Anterior cingulate cortex (tissue), 58 donors: Measurements from ENCODE around the gene AVP.
"Not testable (repeated sequence)": the region's sequence is repeated elsewhere in the genome, so short reads cannot be mapped to it uniquely, and the experiment has no call there.

Experiments
- DNase-seq, 58 donors: peaks; one replicate each; lab custom pipeline; 2025; lab: John Stamatoyannopoulos, UW

AVP gene

GRCh38 chr20:3084283-3084985 lies at the start of gene AVP:
Gene AVP (minus strand): TSS chr20:3084724. CDS start chr20:3084674, 50 bp downstream.
- DNase-seq, result no peak

- DNase-seq, result no peak
Observed at GRCh38 chr20:3134151-3134550, 49.6 kb upstream of the AVP start.

GRCh38 chr20:3133155-3133554 lies 48.6 kb upstream of the AVP start:
- DNase-seq, result no peak

GRCh38 chr20:3130051-3130600 lies 45.6 kb upstream of the AVP start:
- DNase-seq, result no peak

GRCh38 chr20:3129094-3129493 lies 44.6 kb upstream of the AVP start:
- DNase-seq, result no peak

GRCh38 chr20:3128275-3128984 lies 43.9 kb upstream of the AVP start:
- no peak for DNase-seq

- DNase-seq, result no peak
Observed at GRCh38 chr20:3126527-3126859, 42.0 kb upstream of the AVP start.

- DNase-seq, result not testable (repeated sequence)
Observed at GRCh38 chr20:3125776-3126526, 41.4 kb upstream of the AVP start.

GRCh38 chr20:3124773-3125560 lies 40.4 kb upstream of the AVP start:
- not testable (repeated sequence) for DNase-seq

- not testable (repeated sequence) for DNase-seq
Observed at GRCh38 chr20:3124163-3124562, 39.6 kb upstream of the AVP start.

- DNase-seq, result no peak
Observed at GRCh38 chr20:3123542-3123941, 39.0 kb upstream of the AVP start.

GRCh38 chr20:3121955-3122610 lies 37.6 kb upstream of the AVP start:
- DNase-seq, result no peak

- DNase-seq, result no peak
Observed at GRCh38 chr20:3121271-3121911, 36.9 kb upstream of the AVP start.

GRCh38 chr20:3119044-3119443 lies 34.5 kb upstream of the AVP start:
- DNase-seq, result no peak

GRCh38 chr20:3117839-3118379 lies 33.4 kb upstream of the AVP start:
- peak in 39 of 58 donors; percentile 4 to 72 (median 34) for DNase-seq

GRCh38 chr20:3116341-3116740 lies 31.8 kb upstream of the AVP start:
- DNase-seq, result no peak

GRCh38 chr20:3115190-3116107 lies 30.9 kb upstream of the AVP start:
- DNase-seq, result peak in 22 of 58 donors; percentile 6 to 46 (median 27)

- no peak for DNase-seq
Observed at GRCh38 chr20:3111995-3112394, 27.5 kb upstream of the AVP start.
